SU-DHL-6 (cell line): ENCODE measurements around the gene HIP1R.

Experiments used
- H2AFZ ChIP-seq: fragments of 200-600 bp; sonication (generic); 2 replicates; pipeline ENCODE4 v1.6.1; 2014; ENCODE audit warnings: low read depth, mild to moderate bottlenecking, moderate library complexity, mixed read lengths, antibody characterized with exemption, low read length; ENCODE audit not compliant: severe bottlenecking
- H3F3A ChIP-seq: fragments of 200-600 bp; shearing (Covaris generic); 2 replicates; pipeline ENCODE4 v1.6.0; 2016; ENCODE audit warnings: antibody characterized with exemption, mild to moderate bottlenecking; ENCODE audit not compliant: insufficient read depth
- H3K27ac ChIP-seq: fragments of 200-600 bp; sonication (generic); 2 replicates; pipeline ENCODE4 v1.5.1; 2016; ENCODE audit warnings: low read depth, mild to moderate bottlenecking, low read length, moderate library complexity, mixed read lengths
- H3K27me3 ChIP-seq: fragments of 200-600 bp; sonication (generic), shearing (Covaris generic); 2 replicates; pipeline ENCODE4 v1.6.0; 2014; ENCODE audit warnings: mild to moderate bottlenecking, low read length
- H3K36me3 ChIP-seq: fragments of 200-600 bp; sonication (generic); 2 replicates; pipeline ENCODE4 v1.6.1; 2014; ENCODE audit warnings: mild to moderate bottlenecking, low read length, mixed read lengths
- H3K4me2 ChIP-seq: fragments of 300-600, 200-600 bp; shearing (Covaris generic), sonication (generic); 2 replicates; pipeline ENCODE4 v1.6.0; 2014; ENCODE audit warnings: low read length, low read depth, mild to moderate bottlenecking; ENCODE audit not compliant: poor library complexity, severe bottlenecking
- H3K4me3 ChIP-seq: fragments of 200-600 bp; sonication (generic); 2 replicates; pipeline ENCODE4 v1.5.1; 2014; ENCODE audit warnings: antibody characterized with exemption, low read length, mild to moderate bottlenecking, mixed read lengths; ENCODE audit not compliant: insufficient read depth, poor library complexity, severe bottlenecking
- H3K79me2 ChIP-seq: fragments of 200-600 bp; sonication (generic); 2 replicates; pipeline ENCODE4 v1.6.1; 2014; ENCODE audit warnings: mild to moderate bottlenecking, low read length, moderate library complexity; ENCODE audit not compliant: insufficient read depth
- H3K9ac ChIP-seq: fragments of 200-600 bp; sonication (generic); 2 replicates; pipeline ENCODE4 v1.7.0; 2014; ENCODE audit warnings: mild to moderate bottlenecking, low read length
- H3K9me2 ChIP-seq: fragments of 200-600 bp; sonication (generic); replicated peaks from 2 replicates; pipeline ENCODE4 v1.6.1; 2014; ENCODE audit warnings: low read length; ENCODE audit not compliant: insufficient read depth
- H3K9me3 ChIP-seq: fragments of 200-600 bp; sonication (generic); 2 replicates; pipeline ENCODE4 v1.6.1; 2014; ENCODE audit warnings: low read length, mixed read lengths; ENCODE audit not compliant: insufficient read depth
- H4K20me1 ChIP-seq: fragments of 200-600 bp; sonication (generic); 2 replicates; pipeline ENCODE4 v1.6.1; 2014; ENCODE audit warnings: low read depth, mild to moderate bottlenecking, antibody characterized with exemption, low read length, moderate library complexity, mixed read lengths
- CTCF ChIP-seq: fragments of 200-600 bp; sonication (generic); IDR thresholded peaks from one replicate; pipeline ENCODE4 v1.5.1; 2017; ENCODE audit warnings: antibody characterized with exemption, mild to moderate bottlenecking, low read length, moderate library complexity; ENCODE audit not compliant: insufficient read depth, poor library complexity, severe bottlenecking
- EZH2phosphoT487 ChIP-seq: fragments of 200-600 bp; sonication (generic), shearing (Covaris generic); conservative IDR thresholded peaks from 2 replicates; pipeline ENCODE4 v1.6.1; 2018; ENCODE audit warnings: mild to moderate bottlenecking, antibody characterized with exemption, low read length, moderate library complexity, mixed read lengths

HIP1R gene

GRCh38 chr12:122825773-122826724 is 9.2 kb upstream of the HIP1R start:
- H3K4me2 ChIP-seq = no peak overlapping the region
- H3K9me3 ChIP-seq = no peaks in the 10 kb centered on the region
- no peaks in the 10 kb centered on the region for H3K9me2 ChIP-seq
- no peaks in the 10 kb centered on the region for H3K27me3 ChIP-seq
- no peak overlapping the region for H3K9ac ChIP-seq
- H3K27ac ChIP-seq = no peak overlapping the region
- H3K4me3 ChIP-seq = no peak overlapping the region
- no peaks in the 10 kb centered on the region for H3K36me3 ChIP-seq
- H4K20me1 ChIP-seq = no peaks in the 10 kb centered on the region
- no peak for TF ChIP-seq CTCF
- no peak for TF ChIP-seq EZH2phosphoT487
- no peaks in the 10 kb centered on the region for H3F3A ChIP-seq
- no peaks in the 10 kb centered on the region for H3K79me2 ChIP-seq
- H2AFZ ChIP-seq = no peak overlapping the region

GRCh38 chr12:122827258-122827657 is 8.0 kb upstream of the HIP1R start:
- no peaks in the 10 kb centered on the region for H3K27me3 ChIP-seq
- no peaks in the 10 kb centered on the region for H3F3A ChIP-seq
- no peaks in the 10 kb centered on the region for H3K9me3 ChIP-seq
- H4K20me1 ChIP-seq = no peaks in the 10 kb centered on the region
- no peak overlapping the region for H3K27ac ChIP-seq
- H3K36me3 ChIP-seq = no peaks in the 10 kb centered on the region
- no peak overlapping the region for H3K4me3 ChIP-seq
- H3K9ac ChIP-seq = no peak overlapping the region
- no peak overlapping the region for H2AFZ ChIP-seq
- no peak overlapping the region for H3K4me2 ChIP-seq
- H3K9me2 ChIP-seq = no peaks in the 10 kb centered on the region
- no peaks in the 10 kb centered on the region for H3K79me2 ChIP-seq
- TF ChIP-seq CTCF (no peak), EZH2phosphoT487 (no peak)

- TF ChIP-seq EZH2phosphoT487 = no peak
- Histone ChIP-seq H2AFZ (no peak overlapping the region), H3F3A (peaks cover 7% of the 10 kb centered on the region), H3K9me2 (no peaks in the 10 kb centered on the region), H3K4me2 (no peak overlapping the region), H3K27ac (no peak overlapping the region), H3K36me3 (no peaks in the 10 kb centered on the region), H3K9ac (no peak overlapping the region), H3K27me3 (no peaks in the 10 kb centered on the region), H3K4me3 (no peak overlapping the region), H3K9me3 (no peaks in the 10 kb centered on the region), H3K79me2 (no peaks in the 10 kb centered on the region), H4K20me1 (no peaks in the 10 kb centered on the region)
Measured at GRCh38 chr12:122830517-122831214, 4.6 kb upstream of the HIP1R start.
